ENCODE measurements around the gene COX7B2. TPM values are rescaled to one million over a fixed set of nuclear protein-coding genes. Genes with fewer than 3 reads are reported as not detected.

COX7B2 gene
- polyA plus RNA-seq, 3 donors = not detected

DNA sequence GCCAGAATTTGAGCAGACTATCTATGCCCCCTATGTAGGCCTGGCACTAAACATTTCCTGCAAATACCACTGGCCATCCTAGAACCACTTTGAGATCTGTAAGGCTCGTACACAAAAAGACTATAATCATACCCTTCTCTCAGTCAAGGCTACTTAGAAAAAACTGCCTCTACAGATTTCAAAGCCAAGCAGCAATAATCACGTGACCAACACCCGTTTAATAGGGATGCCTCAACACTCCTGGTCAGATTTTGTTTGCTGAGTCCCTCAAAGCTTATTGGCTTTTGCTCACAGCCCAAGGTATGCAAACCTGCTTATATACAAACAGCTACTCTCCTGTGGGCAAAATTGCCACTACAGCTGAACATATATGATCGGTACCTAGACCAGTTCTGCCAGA lies 897 bp downstream of the COX7B2 start:
- Mint-ChIP-seq H3K4me3 (no peak overlapping the region), H3K27me3 (ENCODE audit: low read depth in 3 of 3) (peaks cover 0 to 2% (median 0%) of the 10 kb centered on the region in 3 donors)
- no peaks in the 10 kb centered on the region for H3K36me3 ChIP-seq (replicated peaks in 1 of 2; ENCODE audit: control insufficient read depth in 1 of 2, insufficient read depth in 2 of 2, low read length in 2 of 2)

DNA sequence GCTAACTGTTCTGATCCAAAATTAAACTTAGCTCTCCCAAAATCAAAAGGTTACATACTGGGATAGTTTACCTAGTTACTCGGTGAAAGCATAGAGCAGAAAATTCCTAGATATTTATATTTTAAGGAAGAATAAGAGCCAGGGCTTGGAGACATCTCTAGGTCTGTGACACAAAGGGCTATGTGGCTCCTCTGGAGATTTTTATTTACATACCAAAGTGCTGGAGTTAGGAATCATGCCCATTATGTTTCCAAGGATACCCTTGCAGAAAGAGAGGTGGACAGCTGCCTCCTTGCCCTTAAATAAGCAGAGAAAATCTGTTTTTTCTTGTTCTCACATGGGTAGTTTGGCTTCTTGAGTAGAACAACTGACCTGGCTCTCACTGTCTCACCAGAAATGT lies 9.0 kb downstream of the COX7B2 start:
- Histone ChIP-seq H3K9me3 (replicated peaks in 1 of 2; ENCODE audit: control insufficient read depth in 1 of 2, insufficient read depth in 1 of 2, low read length in 2 of 2) (no peaks in the 10 kb centered on the region), H3K27ac (ENCODE audit: low read depth in 1 of 2, low read length in 2 of 2) (no peak overlapping the region), H3K4me2 (replicated peaks; ENCODE audit: extremely low read depth, low read length, poor library complexity, severe bottlenecking) (no peak overlapping the region), H3K4me1 (ENCODE audit: control insufficient read depth in 1 of 2, insufficient read depth in 2 of 2, low read length in 2 of 2) (no peaks in the 10 kb centered on the region), H3K9ac (ENCODE audit: insufficient read depth, low read length, poor library complexity, severe bottlenecking) (no peak overlapping the region), H3K36me3 (replicated peaks in 1 of 2; ENCODE audit: control insufficient read depth in 1 of 2, insufficient read depth in 2 of 2, low read length in 2 of 2) (no peaks in the 10 kb centered on the region), H3K79me2 (ENCODE audit: insufficient read depth, low read length) (no peaks in the 10 kb centered on the region), H3K27me3 (ENCODE audit: control insufficient read depth in 2 of 2, insufficient read depth in 2 of 2, low read length in 2 of 2) (no peaks in the 10 kb centered on the region), H4K20me1 (ENCODE audit: insufficient read depth, low read length) (no peaks in the 10 kb centered on the region), H3K4me3 (replicated peaks in 1 of 3; ENCODE audit: low read depth in 2 of 3, low read length in 3 of 3) (no peak overlapping the region), H2AFZ (ENCODE audit: insufficient read depth, low read depth, low read length, poor library complexity, severe bottlenecking) (no peak overlapping the region)
- Mint-ChIP-seq H3K36me3 (no peaks in the 10 kb centered on the region), H3K27ac (no peak overlapping the region), H3K9me3 (peaks cover 0 to 3% (median 2%) of the 10 kb centered on the region in 7 donors), H3K4me3 (no peak overlapping the region), H3K4me1 (peaks cover 3% of the 10 kb centered on the region), H3K27me3 (ENCODE audit: low read depth in 3 of 3) (no peaks in the 10 kb centered on the region)
- TF ChIP-seq, protein P1, sequence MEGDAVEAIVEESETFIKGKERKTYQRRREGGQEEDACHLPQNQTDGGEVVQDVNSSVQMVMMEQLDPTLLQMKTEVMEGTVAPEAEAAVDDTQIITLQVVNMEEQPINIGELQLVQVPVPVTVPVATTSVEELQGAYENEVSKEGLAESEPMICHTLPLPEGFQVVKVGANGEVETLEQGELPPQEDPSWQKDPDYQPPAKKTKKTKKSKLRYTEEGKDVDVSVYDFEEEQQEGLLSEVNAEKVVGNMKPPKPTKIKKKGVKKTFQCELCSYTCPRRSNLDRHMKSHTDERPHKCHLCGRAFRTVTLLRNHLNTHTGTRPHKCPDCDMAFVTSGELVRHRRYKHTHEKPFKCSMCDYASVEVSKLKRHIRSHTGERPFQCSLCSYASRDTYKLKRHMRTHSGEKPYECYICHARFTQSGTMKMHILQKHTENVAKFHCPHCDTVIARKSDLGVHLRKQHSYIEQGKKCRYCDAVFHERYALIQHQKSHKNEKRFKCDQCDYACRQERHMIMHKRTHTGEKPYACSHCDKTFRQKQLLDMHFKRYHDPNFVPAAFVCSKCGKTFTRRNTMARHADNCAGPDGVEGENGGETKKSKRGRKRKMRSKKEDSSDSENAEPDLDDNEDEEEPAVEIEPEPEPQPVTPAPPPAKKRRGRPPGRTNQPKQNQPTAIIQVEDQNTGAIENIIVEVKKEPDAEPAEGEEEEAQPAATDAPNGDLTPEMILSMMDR (IDR thresholded peaks at IDR 0.05) = no peak
- intact Hi-C loops (cut with micrococcal nuclease) = no loop called here
- no CpG with 5 or more reads among the region's 1 CpG for WGBS (ENCODE audit: insufficient coverage)
- DNase-seq = no peak

More for the DNA sequence above, 897 bp downstream of the COX7B2 start:
- Histone ChIP-seq H4K20me1 (ENCODE audit: insufficient read depth, low read length) (no peaks in the 10 kb centered on the region), H3K4me2 (replicated peaks; ENCODE audit: extremely low read depth, low read length, poor library complexity, severe bottlenecking) (no peak overlapping the region), H3K27ac (ENCODE audit: low read depth in 1 of 2, low read length in 2 of 2) (no peak overlapping the region), H3K9me3 (replicated peaks in 1 of 2; ENCODE audit: control insufficient read depth in 1 of 2, insufficient read depth in 1 of 2, low read length in 2 of 2) (peaks cover 0 to 3% of the 10 kb centered on the region in 2 donors), H3K4me1 (ENCODE audit: control insufficient read depth in 1 of 2, insufficient read depth in 2 of 2, low read length in 2 of 2) (no peaks in the 10 kb centered on the region), H2AFZ (ENCODE audit: insufficient read depth, low read depth, low read length, poor library complexity, severe bottlenecking) (no peak overlapping the region), H3K27me3 (ENCODE audit: control insufficient read depth in 2 of 2, insufficient read depth in 2 of 2, low read length in 2 of 2) (no peaks in the 10 kb centered on the region), H3K79me2 (ENCODE audit: insufficient read depth, low read length) (no peaks in the 10 kb centered on the region), H3K9ac (ENCODE audit: insufficient read depth, low read length, poor library complexity, severe bottlenecking) (no peak overlapping the region), H3K4me3 (replicated peaks in 1 of 3; ENCODE audit: low read depth in 2 of 3, low read length in 3 of 3) (no peak overlapping the region)
- intact Hi-C loops (cut with micrococcal nuclease) = no loop called here
- no peak for DNase-seq
- TF ChIP-seq, protein P1 (IDR thresholded peaks at IDR 0.05) = no peak
- no peak overlapping the region for H3K27ac Mint-ChIP-seq
- peaks cover 5 to 12% (median 7%) of the 10 kb centered on the region in 7 donors for H3K9me3 Mint-ChIP-seq
- H3K36me3 Mint-ChIP-seq = no peaks in the 10 kb centered on the region
- H3K4me1 Mint-ChIP-seq = no peaks in the 10 kb centered on the region
- 90% methylated on average over 3 of the region's 4 CpGs for WGBS (ENCODE audit: insufficient coverage)

Data from CD14-positive monocyte (primary cell).